ENCODE data around the gene PCDHGA12. TPM values are rescaled to one million over a fixed set of nuclear protein-coding genes. Genes with fewer than 3 reads are reported as not detected.
"Not testable (repeated sequence)": the region's sequence is repeated elsewhere in the genome, so short reads cannot be mapped to it uniquely, and the experiment has no call there.

PCDHGA12 gene
- total RNA-seq, 2 donors from 2014 or later = 16.2 to 26.0 TPM

GRCh38 chr5:141413540-141414069 is 16.7 kb upstream of the PCDHGA12 start:
- Histone ChIP-seq H3K27ac (no peak overlapping the region), H3K4me3 (peak overlapping the region; percentile 66), H3K36me3 (no peaks in the 10 kb centered on the region), H3K27me3 (replicated peaks; ENCODE audit: insufficient read depth) (no peaks in the 10 kb centered on the region), H3K4me1 (ENCODE audit: control insufficient read depth in 1 of 2, low read depth in 2 of 2) (no peaks in the 10 kb centered on the region), H3K9me3 (peaks cover 97% of the 10 kb centered on the region)
- TF ChIP-seq CTCF (IDR thresholded peaks at IDR 0.05) = no peak
- no peak for DNase-seq (ENCODE audit: low spot score)
- no peak for ATAC-seq (ENCODE audit: insufficient number of reproducible peaks, low FRiP score, low read depth)

- ATAC-seq (ENCODE audit: insufficient number of reproducible peaks, low FRiP score, low read depth); H3K27me3 ChIP-seq (replicated peaks; ENCODE audit: insufficient read depth); H3K36me3 ChIP-seq; H3K4me1 ChIP-seq (ENCODE audit: control insufficient read depth in 1 of 2, low read depth in 2 of 2); H3K27ac ChIP-seq; DNase-seq (ENCODE audit: low spot score): not testable (repeated sequence)
- Histone ChIP-seq H3K9me3 (peaks cover 97% of the 10 kb centered on the region), H3K4me3 (peak overlapping the region; percentile 24)
These were observed 15.6 kb upstream of the PCDHGA12 start for GRCh38 chr5:141414548-141415274.

- not testable (repeated sequence) for H3K4me1 ChIP-seq (ENCODE audit: control insufficient read depth in 1 of 2, low read depth in 2 of 2); H3K27ac ChIP-seq; H3K36me3 ChIP-seq; H3K27me3 ChIP-seq (replicated peaks; ENCODE audit: insufficient read depth); DNase-seq (ENCODE audit: low spot score); ATAC-seq (ENCODE audit: insufficient number of reproducible peaks, low FRiP score, low read depth)
- Histone ChIP-seq H3K9me3 (peaks cover 97% of the 10 kb centered on the region), H3K4me3 (peak overlapping the region; percentile 24)
These were observed 15.1 kb upstream of the PCDHGA12 start for GRCh38 chr5:141415275-141415618.

- ATAC-seq (ENCODE audit: insufficient number of reproducible peaks, low FRiP score, low read depth); H3K36me3 ChIP-seq; H3K27me3 ChIP-seq (replicated peaks; ENCODE audit: insufficient read depth); H3K4me1 ChIP-seq (ENCODE audit: control insufficient read depth in 1 of 2, low read depth in 2 of 2); H3K27ac ChIP-seq; DNase-seq (ENCODE audit: low spot score): not testable (repeated sequence)
- Histone ChIP-seq H3K4me3 (peak within 1 kb of the TSS; percentile 65), H3K9me3 (peaks cover 97% of the 10 kb centered on the region)
- peak; percentile 53 for TF ChIP-seq CTCF (IDR thresholded peaks at IDR 0.05)
These were observed 12.7 kb upstream of the PCDHGA12 start, which contains the start of gene PCDHGB7 for GRCh38 chr5:141417494-141418172. Gene PCDHGB7, plus strand, starts transcription at chr5:141417677. Its CDS starts 183 bp downstream, at chr5:141417860.

- no peak for TF ChIP-seq CTCF (IDR thresholded peaks at IDR 0.05)
- Histone ChIP-seq H3K4me1 (ENCODE audit: control insufficient read depth in 1 of 2, low read depth in 2 of 2) (no peaks in the 10 kb centered on the region), H3K4me3 (peak overlapping the region; percentile 33), H3K36me3 (no peaks in the 10 kb centered on the region), H3K9me3 (peaks cover 98% of the 10 kb centered on the region), H3K27ac (no peak overlapping the region), H3K27me3 (replicated peaks; ENCODE audit: insufficient read depth) (no peaks in the 10 kb centered on the region)
- no peak for DNase-seq (ENCODE audit: low spot score)
- ATAC-seq (ENCODE audit: insufficient number of reproducible peaks, low FRiP score, low read depth) = no peak
These were observed 11.0 kb upstream of the PCDHGA12 start for GRCh38 chr5:141419074-141419880.

Data from thoracic aorta (tissue), 2 donors.